Mammary epithelial cell (primary cell): ENCODE results near the gene CLDN24.

Source experiments
- EZH2 ChIP-seq: IDR thresholded peaks from 2 replicates; pipeline ENCODE4 v1.6.1; 2012; ENCODE audit warnings: low read length, inconsistent platforms, borderline replicate concordance
- TF ChIP-seq, protein P1 (sequence below), 2 donors: IDR thresholded peaks in 1 of 2; conservative IDR thresholded peaks in 1 of 2; 2 replicates each; pipeline ENCODE4 v1.5.1; 2011 to 2012; ENCODE audit warnings: inconsistent platforms in 2 of 2, low read length in 2 of 2, mild to moderate bottlenecking in 2 of 2, control low read depth in 1 of 2, low read depth in 1 of 2; ENCODE audit not compliant: insufficient read depth in 1 of 2; ENCODE audit errors: extremely low read depth in 1 of 2

DNA sequence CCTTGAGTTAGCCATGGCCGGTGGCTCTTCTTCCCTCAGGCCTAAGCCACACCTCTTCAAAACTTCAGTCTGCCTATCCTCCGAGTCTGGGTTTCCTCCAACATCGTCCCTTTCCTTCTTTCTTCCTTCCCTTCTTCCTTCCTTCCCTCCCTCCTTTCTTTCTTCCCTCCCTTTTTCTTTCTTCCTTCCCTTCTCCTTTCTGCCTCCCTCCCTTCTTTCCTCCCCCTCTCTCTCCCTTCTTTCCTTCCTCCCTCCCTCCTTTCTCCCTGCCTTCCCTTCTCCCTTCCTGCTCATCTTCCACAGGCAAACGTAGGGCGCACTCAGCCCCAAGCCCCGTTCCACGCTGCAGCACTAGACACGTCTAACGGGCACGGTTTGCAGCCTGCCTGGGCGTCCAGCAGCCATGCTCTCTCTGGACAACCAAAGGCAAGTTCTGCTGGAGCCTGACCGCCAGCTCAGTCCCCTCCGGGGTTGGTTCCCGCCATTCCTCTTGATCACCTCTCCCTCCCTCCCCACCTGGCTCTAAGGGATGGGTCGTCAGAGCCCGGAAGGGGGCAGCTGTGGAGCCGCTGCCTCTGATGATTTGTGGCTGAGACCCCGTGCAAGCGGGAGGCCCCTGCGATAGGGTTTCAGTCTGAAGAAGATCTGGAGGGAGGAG is 34.1 kb upstream of the CLDN24 start:
- TF ChIP-seq, protein P1, sequence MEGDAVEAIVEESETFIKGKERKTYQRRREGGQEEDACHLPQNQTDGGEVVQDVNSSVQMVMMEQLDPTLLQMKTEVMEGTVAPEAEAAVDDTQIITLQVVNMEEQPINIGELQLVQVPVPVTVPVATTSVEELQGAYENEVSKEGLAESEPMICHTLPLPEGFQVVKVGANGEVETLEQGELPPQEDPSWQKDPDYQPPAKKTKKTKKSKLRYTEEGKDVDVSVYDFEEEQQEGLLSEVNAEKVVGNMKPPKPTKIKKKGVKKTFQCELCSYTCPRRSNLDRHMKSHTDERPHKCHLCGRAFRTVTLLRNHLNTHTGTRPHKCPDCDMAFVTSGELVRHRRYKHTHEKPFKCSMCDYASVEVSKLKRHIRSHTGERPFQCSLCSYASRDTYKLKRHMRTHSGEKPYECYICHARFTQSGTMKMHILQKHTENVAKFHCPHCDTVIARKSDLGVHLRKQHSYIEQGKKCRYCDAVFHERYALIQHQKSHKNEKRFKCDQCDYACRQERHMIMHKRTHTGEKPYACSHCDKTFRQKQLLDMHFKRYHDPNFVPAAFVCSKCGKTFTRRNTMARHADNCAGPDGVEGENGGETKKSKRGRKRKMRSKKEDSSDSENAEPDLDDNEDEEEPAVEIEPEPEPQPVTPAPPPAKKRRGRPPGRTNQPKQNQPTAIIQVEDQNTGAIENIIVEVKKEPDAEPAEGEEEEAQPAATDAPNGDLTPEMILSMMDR (conservative IDR thresholded peaks at IDR 0.05 in 1 of 2, IDR thresholded peaks at IDR 0.05 in 1 of 2; ENCODE audit: extremely low read depth in 1 of 2, insufficient read depth in 1 of 2, low read depth in 1 of 2, low read length in 2 of 2): no peak
- no peak for TF ChIP-seq EZH2
